ENCODE data around the gene CAMK1. TPM values are rescaled to one million over a fixed set of nuclear protein-coding genes. Genes with fewer than 3 reads are reported as not detected.

The CAMK1 gene
- total RNA-seq, 1 donor from 2014 or later = 41.0 TPM

- no peak overlapping the region for H3K4me3 ChIP-seq (ENCODE audit: low read depth, low read length)
- TF ChIP-seq CTCF (conservative IDR thresholded peaks at IDR 0.05; ENCODE audit: low read depth, low read length) = peak; percentile 92
- DNase-seq (ENCODE audit: low read depth) = peak; percentile 59
Observed at GRCh38 chr3:9715764-9716437, 53.8 kb downstream of the CAMK1 start.

- H3K4me3 ChIP-seq (ENCODE audit: low read depth, low read length) = no peak overlapping the region
- TF ChIP-seq CTCF (conservative IDR thresholded peaks at IDR 0.05; ENCODE audit: low read depth, low read length) = no peak
- no peak for DNase-seq (ENCODE audit: low read depth)
Observed at GRCh38 chr3:9715136-9715535, 54.6 kb downstream of the CAMK1 start.

GRCh38 chr3:9713142-9713541 is 56.6 kb downstream of the CAMK1 start:
- no peak for TF ChIP-seq CTCF (conservative IDR thresholded peaks at IDR 0.05; ENCODE audit: low read depth, low read length)

GRCh38 chr3:9712415-9712814 is 57.3 kb downstream of the CAMK1 start:
- no peak for DNase-seq (ENCODE audit: low read depth)
- no peak for TF ChIP-seq CTCF (conservative IDR thresholded peaks at IDR 0.05; ENCODE audit: low read depth, low read length)
- no peak overlapping the region for H3K4me3 ChIP-seq (ENCODE audit: low read depth, low read length)

More at GRCh38 chr3:9713142-9713541, 56.6 kb downstream of the CAMK1 start:
- no peak overlapping the region for H3K4me3 ChIP-seq (ENCODE audit: low read depth, low read length)
- no peak for DNase-seq (ENCODE audit: low read depth)

- TF ChIP-seq CTCF (conservative IDR thresholded peaks at IDR 0.05; ENCODE audit: low read depth, low read length) = no peak
- H3K4me3 ChIP-seq (ENCODE audit: low read depth, low read length) = no peak overlapping the region
- no peak for DNase-seq (ENCODE audit: low read depth)
Observed at GRCh38 chr3:9710174-9710739, 59.5 kb downstream of the CAMK1 start.

Other genes with a start within 250 kb of the CAMK1 start
- gene LHFPL4, start 216.1 kb downstream of the CAMK1 start, total RNA-seq = not detected in 2 replicates
- gene MTMR14, start 120.4 kb downstream of the CAMK1 start, total RNA-seq = 25.5 and 28.9 TPM in 2 replicates
- not detected in 2 replicates for gene CPNE9, start 66.1 kb downstream of the CAMK1 start, total RNA-seq
- gene BRPF1, start 38.2 kb downstream of the CAMK1 start, total RNA-seq = 15.2 and 15.7 TPM in 2 replicates
- 22.0 and 27.4 TPM in 2 replicates for gene OGG1, start 20.0 kb downstream of the CAMK1 start, total RNA-seq
- gene TADA3, start 22.5 kb upstream of the CAMK1 start, total RNA-seq = 54.7 and 73.9 TPM in 2 replicates
- gene ARPC4, start 23.1 kb upstream of the CAMK1 start, total RNA-seq = 153 and 296 TPM in 2 replicates
- 5.3 and 9.7 TPM in 2 replicates for gene TTLL3, start 40.3 kb upstream of the CAMK1 start, total RNA-seq
- gene RPUSD3, start 74.1 kb upstream of the CAMK1 start, total RNA-seq = 45.1 and 71.8 TPM in 2 replicates
- gene CIDEC, start 110.3 kb upstream of the CAMK1 start, total RNA-seq = not detected in 2 replicates
- gene JAGN1, start 120.7 kb upstream of the CAMK1 start, total RNA-seq = 27.8 and 39.1 TPM in 2 replicates
- 4.1 and 4.8 TPM in 2 replicates for gene IL17RE, start 132.9 kb upstream of the CAMK1 start, total RNA-seq
- gene IL17RC, start 147.2 kb upstream of the CAMK1 start, total RNA-seq = 33.2 and 35.3 TPM in 2 replicates
- 20.5 and 36.6 TPM in 2 replicates for gene CRELD1, start 163.9 kb upstream of the CAMK1 start, total RNA-seq
- gene PRRT3, start 182.5 kb upstream of the CAMK1 start, total RNA-seq = 1.3 and 2.4 TPM in 2 replicates
- gene EMC3, start 216.9 kb upstream of the CAMK1 start, total RNA-seq = 32.1 and 51.0 TPM in 2 replicates